Ovary (tissue), 9 donors: ENCODE results near the gene ZNF341. TPM values are rescaled to one million over a fixed set of nuclear protein-coding genes. Genes with fewer than 3 reads are reported as not detected.
A peak's percentile ranks its signal among the peaks of the same experiment; 100 is the strongest.
"Not testable (repeated sequence)": the region's sequence is repeated elsewhere in the genome, so short reads cannot be mapped to it uniquely, and the experiment has no call there.

Source experiments
- DNase-seq, 5 donors: peaks; one replicate each; pipeline ENCODE4 v3.0.0-alpha.2; 2019 to 2020
- H3K27ac ChIP-seq, 2 donors: fragments of 200-600 bp; one replicate each; pipeline versions ENCODE4 v1.5.1 to v1.8.0; 2019 to 2022
- H3K27me3 ChIP-seq: fragments of 200-600 bp; one replicate; pipeline ENCODE4 v1.8.0; 2022
- H3K36me3 ChIP-seq: fragments of 200-600 bp; sonication (generic); one replicate; pipeline ENCODE4 v1.5.1; 2019
- H3K4me1 ChIP-seq: one replicate; pipeline ENCODE4 v1.8.1; 2013; ENCODE audit warnings: mild to moderate bottlenecking, moderate library complexity; ENCODE audit not compliant: insufficient read depth
- H3K4me3 ChIP-seq: fragments of 200-600 bp; sonication (generic); one replicate; pipeline ENCODE4 v1.5.1; 2017
- H3K9me3 ChIP-seq, 2 donors: fragments of 200-600 bp in 1 of 2; sonication (generic) in 1 of 2; one replicate each; pipeline versions ENCODE4 v1.5.1 to v1.8.1; 2013 to 2019; ENCODE audit warnings: mild to moderate bottlenecking in 1 of 2, moderate library complexity in 1 of 2
- CTCF ChIP-seq, 3 donors: fragments of 450-650 bp in 2 of 3; fragments of 200-600 bp in 1 of 3; IDR thresholded peaks; one replicate each; pipeline versions ENCODE4 v1.5.1 to v1.8.0; 2016 to 2022; ENCODE audit warnings: antibody characterized with exemption in 3 of 3, mild to moderate bottlenecking in 1 of 3
- EP300 ChIP-seq: sonication (generic); formaldehyde crosslinking; IDR thresholded peaks from one replicate; pipeline ENCODE4 v1.6.1; 2017; ENCODE audit warnings: antibody characterized with exemption
- POLR2A ChIP-seq: fragments of 450-650 bp; IDR thresholded peaks from one replicate; pipeline ENCODE4 v1.6.1; 2017; ENCODE audit warnings: antibody characterized with exemption, mild to moderate bottlenecking, moderate library complexity
- WGBS, 3 donors: extraction: QIAGEN DNeasy Blood & Tissue Kit in 1 of 3; methylation state at CpG; one replicate each; pipeline versions ENCODE4 v1.1.5 to v1.1.7; 2013 to 2017; 5-methylcytosine and 5-hydroxymethylcytosine counted together
- intact Hi-C, 4 donors: fragments of 100-400 bp; cut with DNase I; formaldehyde crosslinking; loops; one replicate each; pipeline versions ENCODE4 v1.11.0 to v1.15.1; 2022 to 2023
- polyA plus RNA-seq, 2 donors: library from polyadenylated mRNA; stranded (reverse); fragments of 200-250 nt in 1 of 2; fragments of 350-450 nt in 1 of 2; fragmentation: Illumina TruSeq in 1 of 2; extraction: RNeasy Lipid Tissue Mini Kit (QIAGEN cat#74804) in 1 of 2; gene quantifications; one replicate each; pipeline ENCODE4 v1.2.3, GENCODE V29; 2013 to 2014
- total RNA-seq, 7 donors: library from RNA; depleted of rRNA in 2 of 7; stranded (reverse); fragments of >200 nt in 2 of 7; fragmentation: NEBNext Ultra II Directional in 3 of 7; extraction: Animal tissue kit (Norgen Biotek cat#: 25700) in 3 of 7; gene quantifications; one replicate each; pipeline versions ENCODE4 v1.1.0 to v1.2.4, GENCODE V29; 2016 to 2023
- donor health status: DM: no; HTN: no; CAD: no; lungs with moderate emphysema.
- donor health status: DM: no; HTN: no; CAD: no.
- donor health status: Bipolar disorder and iron deficiency.
- donor health status: DM: yes; HTN: yes; CAD: no.
- donor health status: DM: no; HTN: no; CAD: no.
- donor health status: DM: yes; HTN: yes; CAD: no.

The ZNF341 gene
- total and polyA plus RNA-seq, 9 donors = 1.2 to 3.8 (median 1.6) TPM

- H3K4me1 ChIP-seq = peaks cover 19% of the 10 kb centered on the region
- no peak overlapping the region for H3K4me3 ChIP-seq
- 39 to 47% (median 45%) methylated on average over 17 of the region's 17 CpGs for WGBS, 3 donors
- intact Hi-C loops = no loop called here
- H3K27me3 ChIP-seq = no peaks in the 10 kb centered on the region
- H3K9me3 ChIP-seq = no peaks in the 10 kb centered on the region
- H3K36me3 ChIP-seq = no peaks in the 10 kb centered on the region
- DNase-seq = peak; percentile 81 to 85 (median 83)
- TF ChIP-seq EP300 (no peak), CTCF (IDR thresholded peaks at IDR 0.05) (no peak), POLR2A (no peak)
- H3K27ac ChIP-seq = peak overlapping the region; percentile 77 to 86
These were observed 37.8 kb upstream of the ZNF341 start for GRCh38 chr20:33693741-33694638.

GRCh38 chr20:33694639-33695012 is 37.2 kb upstream of the ZNF341 start:
- DNase-seq = no peak
- H3K27me3 ChIP-seq = no peaks in the 10 kb centered on the region
- no peak overlapping the region for H3K4me3 ChIP-seq
- no peaks in the 10 kb centered on the region for H3K36me3 ChIP-seq
- no peaks in the 10 kb centered on the region for H3K9me3 ChIP-seq
- no peak for TF ChIP-seq EP300
- no peak for TF ChIP-seq CTCF (IDR thresholded peaks at IDR 0.05)
- TF ChIP-seq POLR2A = no peak
- H3K27ac ChIP-seq = peak overlapping the region in 1 of 2 donors; percentile 77
- intact Hi-C loops = no loop called here
- peaks cover 15% of the 10 kb centered on the region for H3K4me1 ChIP-seq
- 63 to 66% (median 64%) methylated on average over 6 of the region's 6 CpGs for WGBS, 3 donors

- no peak for DNase-seq
- no peaks in the 10 kb centered on the region for H3K9me3 ChIP-seq
- peaks cover 13% of the 10 kb centered on the region for H3K4me1 ChIP-seq
- H3K27me3 ChIP-seq = no peaks in the 10 kb centered on the region
- H3K27ac ChIP-seq = no peak overlapping the region
- no peak for TF ChIP-seq CTCF (IDR thresholded peaks at IDR 0.05)
- TF ChIP-seq EP300 = no peak
- TF ChIP-seq POLR2A = no peak
- 74 to 77% (median 76%) methylated on average over 4 of the region's 4 CpGs for WGBS, 3 donors
- no peaks in the 10 kb centered on the region for H3K36me3 ChIP-seq
- intact Hi-C loops = no loop called here
- no peak overlapping the region for H3K4me3 ChIP-seq
These were observed 35.3 kb upstream of the ZNF341 start for GRCh38 chr20:33696448-33696847.

GRCh38 chr20:33697129-33697528 is 34.7 kb upstream of the ZNF341 start:
- 68 to 81% (median 81%) methylated on average over 8 of the region's 8 CpGs for WGBS, 3 donors
- H3K27me3 ChIP-seq = no peaks in the 10 kb centered on the region
- H3K4me1 ChIP-seq = peaks cover 13% of the 10 kb centered on the region
- TF ChIP-seq CTCF (IDR thresholded peaks at IDR 0.05) = no peak
- no peak for TF ChIP-seq EP300
- TF ChIP-seq POLR2A = no peak
- H3K36me3 ChIP-seq = no peaks in the 10 kb centered on the region
- no peaks in the 10 kb centered on the region for H3K9me3 ChIP-seq
- no peak overlapping the region for H3K4me3 ChIP-seq
- intact Hi-C loops = no loop called here
- DNase-seq = peak in 1 of 5 donors; percentile 60
- H3K27ac ChIP-seq = no peak overlapping the region

- DNase-seq, intact Hi-C loops, H3K9me3 ChIP-seq, H3K27ac ChIP-seq, H3K36me3 ChIP-seq, H3K4me3 ChIP-seq, H3K27me3 ChIP-seq: not testable (repeated sequence)
- peaks cover 18% of the 10 kb centered on the region for H3K4me1 ChIP-seq
- 92 to 98% (median 96%) methylated on average over 11 to 21 of the region's 27 CpGs for WGBS, 3 donors
These were observed 32.8 kb upstream of the ZNF341 start for GRCh38 chr20:33698966-33699365.

- DNase-seq, H3K36me3 ChIP-seq, H3K4me1 ChIP-seq, H3K9me3 ChIP-seq, H3K4me3 ChIP-seq, H3K27me3 ChIP-seq, H3K27ac ChIP-seq, intact Hi-C loops: not testable (repeated sequence)
- WGBS, 3 donors = 95 to 98% (median 96%) methylated on average over 43 to 45 of the region's 45 CpGs
These were observed 30.9 kb upstream of the ZNF341 start for GRCh38 chr20:33700696-33701441.
